Mesenchymal stem cell (in vitro differentiated cells and primary cell): ENCODE measurements around the gene CAPN11.
"Not testable (repeated sequence)": the region's sequence is repeated elsewhere in the genome, so short reads cannot be mapped to it uniquely, and the experiment has no call there.

Experiments
- DNase-seq: peaks from one replicate; pipeline ENCODE4 v3.0.0-alpha.2; 2013
- H2AFZ ChIP-seq: one replicate; pipeline ENCODE4 v1.6.1; 2013; ENCODE audit warnings: low read depth, mild to moderate bottlenecking, control low read depth, inconsistent platforms, low read length, moderate library complexity
- H2AK5ac ChIP-seq: 2 replicates; pipeline ENCODE4 v1.6.1; 2013; ENCODE audit warnings: low read length, moderate library complexity, mild to moderate bottlenecking, inconsistent platforms; ENCODE audit not compliant: severe bottlenecking
- H2BK120ac ChIP-seq: one replicate; pipeline ENCODE4 v1.6.1; 2013; ENCODE audit warnings: low read depth, mild to moderate bottlenecking, inconsistent platforms, low read length, moderate library complexity
- H2BK12ac ChIP-seq, 2 experiments: one replicate each; pipeline ENCODE4 v1.6.1; 2013; ENCODE audit warnings: inconsistent platforms in 2 of 2, low read length in 2 of 2, mild to moderate bottlenecking in 2 of 2, moderate library complexity in 2 of 2, control low read depth in 1 of 2
- H2BK15ac ChIP-seq: one replicate; pipeline ENCODE4 v1.6.1; 2013; ENCODE audit warnings: mild to moderate bottlenecking, low read depth, inconsistent platforms; ENCODE audit not compliant: poor library complexity, severe bottlenecking
- H2BK5ac ChIP-seq: 2 replicates; pipeline ENCODE4 v1.6.1; 2013; ENCODE audit warnings: low read depth, mild to moderate bottlenecking, low read length, control low read depth, inconsistent platforms; ENCODE audit not compliant: poor library complexity, severe bottlenecking
- H3K14ac ChIP-seq, 2 experiments: one replicate each; pipeline ENCODE4 v1.6.1; 2013; ENCODE audit warnings: inconsistent platforms in 2 of 2, low read length in 2 of 2, control low read depth in 1 of 2, mild to moderate bottlenecking in 1 of 2, moderate library complexity in 1 of 2
- H3K18ac ChIP-seq, 2 experiments: one replicate each; pipeline ENCODE4 v1.6.1; 2013; ENCODE audit warnings: inconsistent platforms in 2 of 2, low read length in 2 of 2, control low read depth in 1 of 2, low read depth in 1 of 2, mild to moderate bottlenecking in 1 of 2
- H3K23ac ChIP-seq, 2 experiments: one replicate each; pipeline ENCODE4 v1.6.1; 2013; ENCODE audit warnings: inconsistent platforms in 2 of 2, low read length in 2 of 2, mild to moderate bottlenecking in 2 of 2, moderate library complexity in 2 of 2, control low read depth in 1 of 2
- H3K27ac ChIP-seq: 2 replicates; pipeline ENCODE4 v1.5.1; 2013; ENCODE audit warnings: mild to moderate bottlenecking, moderate library complexity, low read length, control low read depth, inconsistent platforms; ENCODE audit not compliant: poor library complexity, severe bottlenecking
- H3K27me3 ChIP-seq, 2 experiments: 2 replicates each; pipeline versions ENCODE4 v1.6.1 to v1.7.0; 2013; ENCODE audit warnings: low read length in 2 of 2, mild to moderate bottlenecking in 2 of 2, moderate library complexity in 2 of 2, control low read depth in 1 of 2, inconsistent platforms in 1 of 2; ENCODE audit not compliant: control insufficient read depth in 1 of 2, insufficient read depth in 1 of 2
- H3K36me3 ChIP-seq, 2 experiments: 2 replicates each; pipeline versions ENCODE4 v1.6.1 to v1.7.0; 2013; ENCODE audit warnings: low read length in 2 of 2, control low read depth in 1 of 2, inconsistent platforms in 1 of 2, low read depth in 1 of 2, mild to moderate bottlenecking in 1 of 2; ENCODE audit not compliant: insufficient read depth in 2 of 2, control insufficient read depth in 1 of 2
- H3K4ac ChIP-seq, 2 experiments: one replicate each; pipeline ENCODE4 v1.6.1; 2013; ENCODE audit warnings: inconsistent platforms in 2 of 2, low read length in 2 of 2, mild to moderate bottlenecking in 2 of 2, moderate library complexity in 2 of 2, control low read depth in 1 of 2, low read depth in 1 of 2
- H3K4me1 ChIP-seq: 2 replicates; pipeline ENCODE4 v1.6.1; 2013; ENCODE audit warnings: low read depth, low read length, control low read depth; ENCODE audit not compliant: control insufficient read depth, insufficient read depth
- H3K4me2 ChIP-seq: 2 replicates; pipeline ENCODE4 v1.6.1; 2013; ENCODE audit warnings: low read length, mild to moderate bottlenecking, inconsistent platforms; ENCODE audit not compliant: poor library complexity, severe bottlenecking
- H3K4me3 ChIP-seq, 2 experiments: 2 replicates each; pipeline versions ENCODE4 v1.5.1 to v1.7.0; 2013; ENCODE audit warnings: low read length in 2 of 2, mild to moderate bottlenecking in 2 of 2, control low read depth in 1 of 2, low read depth in 1 of 2; ENCODE audit not compliant: insufficient read depth in 1 of 2
- H3K79me1 ChIP-seq: replicated peaks from 2 replicates; pipeline ENCODE4 v1.6.1; 2013; ENCODE audit warnings: mild to moderate bottlenecking, control low read depth, low read length, inconsistent platforms; ENCODE audit not compliant: poor library complexity, severe bottlenecking
- H3K9ac ChIP-seq: 2 replicates; pipeline ENCODE4 v1.7.0; 2013; ENCODE audit warnings: mild to moderate bottlenecking, low read length, moderate library complexity
- H3K9me3 ChIP-seq: 2 replicates; pipeline ENCODE4 v1.7.0; 2013; ENCODE audit warnings: mild to moderate bottlenecking, low read length; ENCODE audit not compliant: control insufficient read depth
- H4K8ac ChIP-seq: one replicate; pipeline ENCODE4 v1.6.1; 2013; ENCODE audit warnings: inconsistent platforms, mild to moderate bottlenecking, low read length, moderate library complexity
- H4K91ac ChIP-seq: one replicate; pipeline ENCODE4 v1.6.1; 2013; ENCODE audit warnings: mild to moderate bottlenecking, low read length, inconsistent platforms
- WGBS: methylation state at CpG from one replicate; pipeline ENCODE4 v1.1.7; 2013; ENCODE audit warnings: mixed read lengths; 5-methylcytosine and 5-hydroxymethylcytosine counted together

Gene CAPN11

GRCh38 chr6:44179648-44180047 lies 21.0 kb downstream of the CAPN11 start:
- Histone ChIP-seq H2BK120ac (no peak overlapping the region), H3K79me1 (no peaks in the 10 kb centered on the region), H4K8ac (no peak overlapping the region), H3K27me3 (peaks cover 7 to 17% of the 10 kb centered on the region in 2 experiments), H2BK15ac (no peak overlapping the region), H2BK5ac (no peak overlapping the region), H3K18ac (no peak overlapping the region), H3K36me3 (no peaks in the 10 kb centered on the region), H3K9me3 (no peaks in the 10 kb centered on the region), H4K91ac (no peak overlapping the region), H3K4me2 (no peak overlapping the region), H2BK12ac (no peak overlapping the region), H2AK5ac (no peak overlapping the region), H3K9ac (no peak overlapping the region), H3K23ac (no peak overlapping the region), H3K27ac (no peak overlapping the region), H3K4me1 (peaks cover 8% of the 10 kb centered on the region), H3K14ac (no peak overlapping the region), H2AFZ (no peak overlapping the region), H3K4ac (no peak overlapping the region), H3K4me3 (no peak overlapping the region)
- DNase-seq, result no peak
- 95% methylated on average over 7 of the region's 7 CpGs for WGBS

- H3K9ac ChIP-seq, result no peak overlapping the region
- no peak overlapping the region for H3K23ac ChIP-seq
- no peak overlapping the region for H4K91ac ChIP-seq
- no peak overlapping the region for H3K14ac ChIP-seq
- H4K8ac ChIP-seq, result no peak overlapping the region
- H3K18ac ChIP-seq, result no peak overlapping the region
- no peak overlapping the region for H2AK5ac ChIP-seq
- no peak overlapping the region for H3K4me3 ChIP-seq
- H2BK120ac ChIP-seq, result no peak overlapping the region
- H3K4me2 ChIP-seq, result no peak overlapping the region
- H3K36me3 ChIP-seq, result no peaks in the 10 kb centered on the region
- H2BK12ac ChIP-seq, result no peak overlapping the region
- H3K9me3 ChIP-seq, result no peaks in the 10 kb centered on the region
- DNase-seq, result no peak
- no peaks in the 10 kb centered on the region for H3K79me1 ChIP-seq
- no peak overlapping the region for H2BK5ac ChIP-seq
- H2AFZ ChIP-seq, result no peak overlapping the region
- H3K4me1 ChIP-seq, result peaks cover 8% of the 10 kb centered on the region
- no peak overlapping the region for H3K4ac ChIP-seq
- WGBS, result 69% methylated on average over 3 of the region's 4 CpGs
- no peak overlapping the region for H2BK15ac ChIP-seq
- no peak overlapping the region for H3K27ac ChIP-seq
- H3K27me3 ChIP-seq, result peaks cover 7 to 17% of the 10 kb centered on the region in 2 experiments
Observed at GRCh38 chr6:44180406-44180805, 21.8 kb downstream of the CAPN11 start.

- Histone ChIP-seq H2BK120ac (no peak overlapping the region), H3K9me3 (no peaks in the 10 kb centered on the region), H3K9ac (no peak overlapping the region), H2AFZ (no peak overlapping the region), H2BK15ac (no peak overlapping the region), H3K4ac (no peak overlapping the region), H3K79me1 (no peaks in the 10 kb centered on the region), H3K4me2 (no peak overlapping the region), H3K36me3 (no peaks in the 10 kb centered on the region), H3K18ac (no peak overlapping the region), H2BK12ac (no peak overlapping the region), H3K27me3 (peaks cover 8 to 18% of the 10 kb centered on the region in 2 experiments), H3K14ac (no peak overlapping the region), H2AK5ac (no peak overlapping the region), H3K4me3 (no peak overlapping the region), H3K27ac (no peak overlapping the region), H2BK5ac (no peak overlapping the region), H3K4me1 (peaks cover 8% of the 10 kb centered on the region), H4K91ac (no peak overlapping the region), H4K8ac (no peak overlapping the region), H3K23ac (no peak overlapping the region)
- DNase-seq, result no peak
- 99% methylated on average over 4 of the region's 4 CpGs for WGBS
Observed at GRCh38 chr6:44180886-44181285, 22.3 kb downstream of the CAPN11 start.

- not testable (repeated sequence) for H3K79me1 ChIP-seq, DNase-seq, H3K27ac ChIP-seq, H3K9ac ChIP-seq, H3K4me3 ChIP-seq, H3K36me3 ChIP-seq, H2BK12ac ChIP-seq, H3K18ac ChIP-seq, H3K4me1 ChIP-seq, H2BK120ac ChIP-seq, H3K9me3 ChIP-seq, H2BK5ac ChIP-seq, H3K4me2 ChIP-seq, H3K4ac ChIP-seq, H2BK15ac ChIP-seq, H2AK5ac ChIP-seq, H3K23ac ChIP-seq, H4K91ac ChIP-seq, H3K14ac ChIP-seq, H4K8ac ChIP-seq, H2AFZ ChIP-seq
- peaks cover 15 to 26% of the 10 kb centered on the region in 2 experiments for H3K27me3 ChIP-seq
Observed at GRCh38 chr6:44181784-44182183, 23.2 kb downstream of the CAPN11 start.
